B cell (primary cell): ENCODE measurements around the gene CERS1. TPM values are rescaled to one million over a fixed set of nuclear protein-coding genes. Genes with fewer than 3 reads are reported as not detected.

Experiments
- ATAC-seq: fragments of 200-7000 bp; cut with Tn5 transposase; one replicate; pipeline ENCODE4 v1.10.0; 2021; ENCODE audit warnings: low read depth, mild to moderate bottlenecking, moderate number of reproducible peaks, moderate library complexity
- CTCF ChIA-PET: fragments of 350-600 bp; sonication (Branson Sonifier 250); formaldehyde crosslinking; loops from one replicate; lab custom pipeline; 2021; ENCODE audit warnings: antibody characterized with exemption, inconsistent platforms; lab: Charles Lee
- POLR2A ChIA-PET: fragments of 350-600 bp; sonication (Branson Sonifier 250); formaldehyde crosslinking; loops from one replicate; lab custom pipeline; 2021; ENCODE audit warnings: antibody characterized with exemption; lab: Charles Lee
- DNase-seq: peaks from one replicate; pipeline ENCODE4 v3.0.0; 2013
- H2AFZ ChIP-seq: 2 replicates; pipeline ENCODE4 v1.6.1; 2012; ENCODE audit warnings: mild to moderate bottlenecking, low read depth, low read length; ENCODE audit not compliant: insufficient read depth, poor library complexity, severe bottlenecking
- H3K27ac ChIP-seq, 2 donors: 1 replicate in 1 of 2; 2 replicates in 1 of 2; pipeline ENCODE4 v1.5.1; 2012 to 2013; ENCODE audit warnings: low read length in 2 of 2, mild to moderate bottlenecking in 2 of 2, moderate library complexity in 1 of 2
- H3K27me3 ChIP-seq, 4 experiments: fragments of 200-600 bp in 1 of 4; sonication (generic) in 1 of 4; replicated peaks in 1 of 4; 1 replicate in 2 of 4; 2 replicates in 2 of 4; pipeline versions ENCODE4 v1.6.1 to v1.7.0; 2013 to 2016; ENCODE audit warnings: low read length in 3 of 4, mild to moderate bottlenecking in 2 of 4, mixed read lengths in 1 of 4, moderate library complexity in 1 of 4; ENCODE audit not compliant: insufficient read depth in 4 of 4, control insufficient read depth in 3 of 4; ENCODE audit errors: control extremely low read depth in 1 of 4
- H3K36me3 ChIP-seq, 2 experiments: replicated peaks in 1 of 2; 1 replicate in 1 of 2; 2 replicates in 1 of 2; pipeline versions ENCODE4 v1.6.1 to v1.7.1; 2013; ENCODE audit warnings: low read length in 1 of 2; ENCODE audit not compliant: insufficient read depth in 2 of 2, control insufficient read depth in 1 of 2; ENCODE audit errors: control extremely low read depth in 1 of 2, extremely low read depth in 1 of 2
- H3K4me1 ChIP-seq, 2 donors: fragments of 200-600 bp in 1 of 2; sonication (generic) in 1 of 2; 1 replicate in 1 of 2; 2 replicates in 1 of 2; pipeline versions ENCODE4 v1.5.1 to v1.6.1; 2013 to 2017; ENCODE audit warnings: low read length in 2 of 2; ENCODE audit not compliant: control insufficient read depth in 2 of 2, insufficient read depth in 2 of 2
- H3K4me2 ChIP-seq: replicated peaks from 2 replicates; pipeline ENCODE3; 2012; ENCODE audit warnings: mild to moderate bottlenecking, low read depth, low read length; ENCODE audit not compliant: poor library complexity, severe bottlenecking
- H3K4me3 ChIP-seq, 5 experiments: fragments of 200-600 bp in 1 of 5; sonication (generic) in 1 of 5; 1 replicate in 3 of 5; 2 replicates in 2 of 5; pipeline versions ENCODE4 v1.5.1 to v1.7.0; 2011 to 2016; ENCODE audit warnings: low read length in 4 of 5, mild to moderate bottlenecking in 4 of 5, low read depth in 2 of 5, control low read depth in 1 of 5, moderate library complexity in 1 of 5; ENCODE audit not compliant: insufficient read depth in 1 of 5; ENCODE audit errors: control extremely low read depth in 1 of 5, extremely low read depth in 1 of 5
- H3K79me2 ChIP-seq: fragments of 200-600 bp; sonication (generic); one replicate; pipeline ENCODE4 v1.6.0; 2016; ENCODE audit warnings: low read length; ENCODE audit not compliant: control insufficient read depth, insufficient read depth
- H3K9ac ChIP-seq: fragments of 200-600 bp; sonication (generic); 2 replicates; pipeline ENCODE4 v1.6.1; 2017; ENCODE audit warnings: mild to moderate bottlenecking, low read length, moderate library complexity
- H3K9me3 ChIP-seq, 3 donors: one replicate each; pipeline versions ENCODE4 v1.6.1 to v1.7.1; 2013; ENCODE audit warnings: low read length in 2 of 3; ENCODE audit not compliant: control insufficient read depth in 2 of 3, insufficient read depth in 1 of 3; ENCODE audit errors: control extremely low read depth in 1 of 3
- H4K20me1 ChIP-seq: 2 replicates; pipeline ENCODE4 v1.6.0; 2012; ENCODE audit warnings: mild to moderate bottlenecking, low read length; ENCODE audit not compliant: insufficient read depth, control insufficient read depth, poor library complexity, severe bottlenecking
- H3K27ac Mint-ChIP-seq: one replicate; pipeline ENCODE4 v1.8.0; 2021; ENCODE audit warnings: mixed read lengths
- H3K27me3 Mint-ChIP-seq: one replicate; pipeline ENCODE4 v1.8.0; 2021; ENCODE audit warnings: mixed read lengths
- H3K4me1 Mint-ChIP-seq: one replicate; pipeline ENCODE4 v1.8.0; 2021; ENCODE audit warnings: mixed read lengths
- H3K4me3 Mint-ChIP-seq: one replicate; pipeline ENCODE4 v1.8.0; 2021; ENCODE audit warnings: mixed read lengths
- H3K9me3 Mint-ChIP-seq: one replicate; pipeline ENCODE4 v1.8.0; 2022; ENCODE audit warnings: mixed read lengths; ENCODE audit not compliant: insufficient read depth
- EZH2 ChIP-seq: IDR thresholded peaks from 2 replicates; pipeline ENCODE4 v1.6.1; 2012; ENCODE audit warnings: borderline replicate concordance, low read depth, mild to moderate bottlenecking, moderate library complexity, low read length; ENCODE audit not compliant: insufficient read depth, poor library complexity, severe bottlenecking
- WGBS: methylation state at CpG from one replicate; pipeline ENCODE4 v1.1.5; 2013; ENCODE audit warnings: missing lambda C conversion rate; ENCODE audit not compliant: insufficient coverage; 5-methylcytosine and 5-hydroxymethylcytosine counted together
- intact Hi-C: fragments of 100-400 bp; cut with micrococcal nuclease; formaldehyde crosslinking; loops from one replicate; pipeline ENCODE4 v1.10.0; 2022
- polyA plus RNA-seq: library from polyadenylated mRNA; depleted of rRNA; stranded (reverse); fragments of >200 nt; gene quantifications from 2 replicates; pipeline ENCODE4 v1.2.3, GENCODE V29; 2012
- total RNA-seq, 2 donors: library from RNA; stranded (reverse); fragments of 120-200 nt in 1 of 2; gene quantifications; 1 replicate in 1 of 2; 2 replicates in 1 of 2; pipeline versions ENCODE4 v1.2.3 to v1.2.4, GENCODE V29; 2013 to 2022
- TF ChIP-seq, protein P1 (sequence below): fragments of 200-600 bp; IDR thresholded peaks from one replicate; pipeline ENCODE4 v1.8.0; 2022; ENCODE audit warnings: antibody characterized with exemption, mild to moderate bottlenecking

CERS1 gene
- total and polyA plus RNA-seq, 2 donors (not counting 1 experiment from before 2014, with no cell fraction given) = not detected

DNA sequence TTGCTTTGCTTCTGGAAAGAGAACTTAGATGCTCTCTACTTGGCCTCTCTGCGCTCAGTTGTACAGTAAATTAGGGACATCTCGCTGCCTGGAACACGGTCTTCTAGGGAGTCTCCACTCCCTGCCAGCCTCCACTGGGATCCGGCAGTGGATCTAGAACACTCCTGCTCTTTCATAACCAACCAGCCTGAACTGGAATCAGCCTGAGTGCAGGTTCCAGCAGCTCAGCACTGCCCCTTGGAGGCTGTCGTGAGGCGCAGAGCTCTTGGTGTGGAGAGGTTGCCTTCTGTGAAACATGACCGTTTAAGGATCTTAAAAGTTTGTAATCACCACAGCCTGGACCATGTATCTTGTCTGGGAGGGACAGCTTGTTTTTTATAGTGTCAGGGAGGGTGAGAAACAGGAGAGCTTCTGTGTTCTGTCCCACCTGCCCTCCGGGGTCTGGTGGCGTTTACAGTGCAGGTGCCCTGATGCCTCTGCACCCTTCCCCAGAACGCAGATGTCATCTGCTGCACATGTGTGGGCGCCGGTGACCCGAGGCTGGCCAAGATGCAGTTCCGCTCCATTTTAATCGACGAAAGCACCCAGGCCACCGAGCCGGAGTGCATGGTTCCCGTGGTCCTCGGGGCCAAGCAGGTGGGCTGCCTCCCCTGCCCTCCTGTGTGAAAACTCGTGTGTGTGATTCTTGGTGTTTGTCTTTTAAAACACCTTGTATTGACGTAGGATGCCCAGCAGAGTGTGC, 39.4 kb downstream of the CERS1 start:
- H3K36me3 ChIP-seq = peaks cover 0 to 91% of the 10 kb centered on the region in 2 experiments
- H4K20me1 ChIP-seq = peaks cover 75% of the 10 kb centered on the region
- H3K4me2 ChIP-seq = no peak overlapping the region
- H3K27ac ChIP-seq = no peak overlapping the region
- no peaks in the 10 kb centered on the region for H3K27me3 ChIP-seq
- TF ChIP-seq, protein P1, sequence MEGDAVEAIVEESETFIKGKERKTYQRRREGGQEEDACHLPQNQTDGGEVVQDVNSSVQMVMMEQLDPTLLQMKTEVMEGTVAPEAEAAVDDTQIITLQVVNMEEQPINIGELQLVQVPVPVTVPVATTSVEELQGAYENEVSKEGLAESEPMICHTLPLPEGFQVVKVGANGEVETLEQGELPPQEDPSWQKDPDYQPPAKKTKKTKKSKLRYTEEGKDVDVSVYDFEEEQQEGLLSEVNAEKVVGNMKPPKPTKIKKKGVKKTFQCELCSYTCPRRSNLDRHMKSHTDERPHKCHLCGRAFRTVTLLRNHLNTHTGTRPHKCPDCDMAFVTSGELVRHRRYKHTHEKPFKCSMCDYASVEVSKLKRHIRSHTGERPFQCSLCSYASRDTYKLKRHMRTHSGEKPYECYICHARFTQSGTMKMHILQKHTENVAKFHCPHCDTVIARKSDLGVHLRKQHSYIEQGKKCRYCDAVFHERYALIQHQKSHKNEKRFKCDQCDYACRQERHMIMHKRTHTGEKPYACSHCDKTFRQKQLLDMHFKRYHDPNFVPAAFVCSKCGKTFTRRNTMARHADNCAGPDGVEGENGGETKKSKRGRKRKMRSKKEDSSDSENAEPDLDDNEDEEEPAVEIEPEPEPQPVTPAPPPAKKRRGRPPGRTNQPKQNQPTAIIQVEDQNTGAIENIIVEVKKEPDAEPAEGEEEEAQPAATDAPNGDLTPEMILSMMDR = no peak
- TF ChIP-seq EZH2 = no peak
- H3K4me3 ChIP-seq = no peak overlapping the region
- Mint-ChIP-seq H3K4me3 (no peak overlapping the region), H3K4me1 (peaks cover 7% of the 10 kb centered on the region), H3K9me3 (no peaks in the 10 kb centered on the region), H3K27me3 (no peaks in the 10 kb centered on the region), H3K27ac (no peak overlapping the region)
- no peak overlapping the region for H2AFZ ChIP-seq
- H3K79me2 ChIP-seq = peaks cover 17% of the 10 kb centered on the region
- no peak for DNase-seq
- H3K9ac ChIP-seq = no peak overlapping the region
- CTCF ChIA-PET = interaction anchor here (0.6 to 2.6 kb wide), 5 partner anchors 9 to 337 kb away, joined by 3 to 9 read pairs (median 5); no protein-coding TSS in a partner anchor
- intact Hi-C loops = no loop called here
- WGBS = 97% methylated on average over 22 of the region's 22 CpGs
- POLR2A ChIA-PET = interaction anchor here (0.9 kb wide), 1 partner anchor 233 kb away, joined by 3 read pairs; no protein-coding TSS in a partner anchor
- no peak for ATAC-seq
- no peaks in the 10 kb centered on the region for H3K9me3 ChIP-seq
- H3K4me1 ChIP-seq = peaks cover 2 to 15% of the 10 kb centered on the region in 2 donors
